ENCODE results near the gene TAF4.
"Not testable (repeated sequence)": the region's sequence is repeated elsewhere in the genome, so short reads cannot be mapped to it uniquely, and the experiment has no call there.

TAF4 gene

GRCh38 chr20:61951695-61952533 lies 113.8 kb downstream of the TAF4 start:
- no peak overlapping the region for H3K4me3 ChIP-seq (ENCODE audit: low read depth, low read length)
- no peak for TF ChIP-seq CTCF (IDR thresholded peaks at IDR 0.05; ENCODE audit: low read depth, low read length)

- TF ChIP-seq CTCF (IDR thresholded peaks at IDR 0.05; ENCODE audit: low read depth, low read length), result no peak
- H3K4me3 ChIP-seq (ENCODE audit: low read depth, low read length), result no peak overlapping the region
Measured at GRCh38 chr20:61950641-61951071, 115.0 kb downstream of the TAF4 start.

GRCh38 chr20:61949714-61950640 lies 115.7 kb downstream of the TAF4 start:
- TF ChIP-seq CTCF (IDR thresholded peaks at IDR 0.05; ENCODE audit: low read depth, low read length), result no peak
- no peak overlapping the region for H3K4me3 ChIP-seq (ENCODE audit: low read depth, low read length)

- no peak for TF ChIP-seq CTCF (IDR thresholded peaks at IDR 0.05; ENCODE audit: low read depth, low read length)
- no peak overlapping the region for H3K4me3 ChIP-seq (ENCODE audit: low read depth, low read length)
Measured at GRCh38 chr20:61949363-61949713, 116.3 kb downstream of the TAF4 start.

- TF ChIP-seq CTCF (IDR thresholded peaks at IDR 0.05; ENCODE audit: low read depth, low read length), result no peak
- H3K4me3 ChIP-seq (ENCODE audit: low read depth, low read length), result no peak overlapping the region
Measured at GRCh38 chr20:61948586-61949362, 116.9 kb downstream of the TAF4 start.

GRCh38 chr20:61948056-61948455 lies 117.6 kb downstream of the TAF4 start:
- not testable (repeated sequence) for H3K4me3 ChIP-seq (ENCODE audit: low read depth, low read length)

- not testable (repeated sequence) for H3K4me3 ChIP-seq (ENCODE audit: low read depth, low read length)
Measured at GRCh38 chr20:61945495-61945894, 120.2 kb downstream of the TAF4 start.

- not testable (repeated sequence) for H3K4me3 ChIP-seq (ENCODE audit: low read depth, low read length)
Measured at GRCh38 chr20:61944967-61945366, 120.7 kb downstream of the TAF4 start.
